IMR-90 (cell line): ENCODE data around the gene WDR54. TPM values are rescaled to one million over a fixed set of nuclear protein-coding genes. Genes with fewer than 3 reads are reported as not detected.

Experiments
- ATAC-seq: fragments of 200-7000 bp; cut with Tn5 transposase; 2 replicates; pipeline ENCODE4 v1.9.1; 2020; ENCODE audit warnings: low read depth, mild to moderate bottlenecking, moderate library complexity
- BruUV-seq: library from RNA; stranded (reverse); fragments of 400-500 nt; replicated peaks from 2 replicates; lab custom pipeline; 2021; lab: Mats Ljungman, UMichigan
- CTCF ChIA-PET: fragments of 300-600 bp; formaldehyde crosslinking; extraction: SDS; loops from one replicate; lab custom pipeline; 2021; ENCODE audit warnings: antibody characterized with exemption; lab: Yijun Ruan, JAX
- POLR2A ChIA-PET: fragments of 300-600 bp; sonication (Branson Sonifier 250); formaldehyde crosslinking; loops from one replicate; lab custom pipeline; 2022; ENCODE audit warnings: antibody characterized with exemption; ENCODE audit not compliant: unreplicated experiment; lab: Charles Lee
- DNase-seq: peaks from one replicate; pipeline ENCODE4 v3.0.0; 2013
- H2AFZ ChIP-seq: replicated peaks from 2 replicates; pipeline ENCODE3; 2013; ENCODE audit warnings: low read length, mild to moderate bottlenecking; ENCODE audit not compliant: poor library complexity
- H2AK5ac ChIP-seq: 2 replicates; pipeline ENCODE4 v1.6.1; 2013; ENCODE audit warnings: low read depth, low read length, inconsistent platforms
- H2AK9ac ChIP-seq: replicated peaks from 2 replicates; pipeline ENCODE3; 2013; ENCODE audit warnings: mild to moderate bottlenecking, low read depth, low read length, moderate library complexity; ENCODE audit not compliant: poor library complexity
- H2BK120ac ChIP-seq: 2 replicates; pipeline ENCODE4 v1.6.1; 2013; ENCODE audit warnings: low read depth, low read length, inconsistent platforms
- H2BK15ac ChIP-seq: 3 replicates; pipeline ENCODE4 v1.6.1; 2013; ENCODE audit warnings: low read depth, low read length, inconsistent platforms
- H2BK20ac ChIP-seq: 2 replicates; pipeline ENCODE4 v1.6.1; 2013; ENCODE audit warnings: low read depth, mild to moderate bottlenecking, inconsistent platforms, low read length, moderate library complexity
- H2BK5ac ChIP-seq: 2 replicates; pipeline ENCODE4 v1.6.1; 2013; ENCODE audit warnings: mild to moderate bottlenecking, low read depth, low read length, inconsistent platforms; ENCODE audit not compliant: poor library complexity, severe bottlenecking
- H3K14ac ChIP-seq: replicated peaks from 2 replicates; pipeline ENCODE4 v1.6.1; 2013; ENCODE audit warnings: low read depth, low read length, inconsistent platforms
- H3K18ac ChIP-seq: 2 replicates; pipeline ENCODE4 v1.6.1; 2013; ENCODE audit warnings: low read depth, low read length, control low read depth
- H3K23ac ChIP-seq: 2 replicates; pipeline ENCODE4 v1.6.1; 2013; ENCODE audit warnings: low read depth, low read length, inconsistent platforms
- H3K27ac ChIP-seq: 2 replicates; pipeline ENCODE4 v1.5.1; 2013; ENCODE audit warnings: mild to moderate bottlenecking, control low read depth, low read length; ENCODE audit not compliant: insufficient read depth
- H3K27me3 ChIP-seq: 2 replicates; pipeline ENCODE4 v1.6.1; 2013; ENCODE audit warnings: low read length; ENCODE audit not compliant: control insufficient read depth, insufficient read depth
- H3K36me3 ChIP-seq: 2 replicates; pipeline ENCODE4 v1.6.1; 2013; ENCODE audit warnings: low read length, mixed read lengths; ENCODE audit not compliant: control insufficient read depth, insufficient read depth
- H3K4ac ChIP-seq: 2 replicates; pipeline ENCODE4 v1.6.1; 2013; ENCODE audit warnings: low read depth, low read length, inconsistent platforms
- H3K4me1 ChIP-seq: 2 replicates; pipeline ENCODE4 v1.6.1; 2013; ENCODE audit warnings: low read length, mixed read lengths; ENCODE audit not compliant: control insufficient read depth, insufficient read depth
- H3K4me2 ChIP-seq: 2 replicates; pipeline ENCODE4 v1.6.1; 2013; ENCODE audit warnings: low read depth, mild to moderate bottlenecking, control low read depth, low read length, moderate library complexity
- H3K4me3 ChIP-seq: 2 replicates; pipeline ENCODE4 v1.5.1; 2013; ENCODE audit warnings: low read depth, mild to moderate bottlenecking, control low read depth, low read length, moderate library complexity; ENCODE audit not compliant: insufficient read depth
- H3K56ac ChIP-seq: 2 replicates; pipeline ENCODE4 v1.6.1; 2013; ENCODE audit warnings: low read length, inconsistent platforms; ENCODE audit not compliant: insufficient read depth; ENCODE audit errors: extremely low read depth
- H3K79me1 ChIP-seq, 2 experiments: 2 replicates each; pipeline ENCODE4 v1.6.1; 2013; ENCODE audit warnings: low read length in 2 of 2, inconsistent platforms in 1 of 2, low read depth in 1 of 2
- H3K9ac ChIP-seq: 2 replicates; pipeline ENCODE4 v1.6.1; 2013; ENCODE audit warnings: low read depth, low read length, control low read depth
- H3K9me1 ChIP-seq: 2 replicates; pipeline ENCODE4 v1.6.1; 2013; ENCODE audit warnings: low read length, inconsistent platforms; ENCODE audit not compliant: insufficient read depth
- H3K9me3 ChIP-seq: 2 replicates; pipeline ENCODE4 v1.6.1; 2013; ENCODE audit warnings: low read length; ENCODE audit not compliant: control insufficient read depth, insufficient read depth
- H4K20me1 ChIP-seq: 2 replicates; pipeline ENCODE4 v1.6.1; 2013; ENCODE audit warnings: low read length, inconsistent platforms; ENCODE audit not compliant: insufficient read depth
- H4K5ac ChIP-seq: 2 replicates; pipeline ENCODE4 v1.6.1; 2013; ENCODE audit warnings: mild to moderate bottlenecking, low read depth, low read length, control low read depth
- H4K8ac ChIP-seq, 2 experiments: 2 replicates each; pipeline ENCODE4 v1.6.1; 2013; ENCODE audit warnings: low read depth in 2 of 2, low read length in 2 of 2, control low read depth in 1 of 2, inconsistent platforms in 1 of 2
- H4K91ac ChIP-seq: 2 replicates; pipeline ENCODE4 v1.6.1; 2013; ENCODE audit warnings: low read depth, low read length, inconsistent platforms; ENCODE audit not compliant: insufficient read depth
- BHLHE40 ChIP-seq: fragments of 150-350 bp; IDR thresholded peaks from 2 replicates; pipeline ENCODE4 v1.6.1; 2016; ENCODE audit warnings: mild to moderate bottlenecking, low read depth, low read length
- CEBPB ChIP-seq: IDR thresholded peaks from 2 replicates; pipeline ENCODE4 v1.6.1; 2012; ENCODE audit warnings: low read depth, low read length, improper control_type of control experiment
- ELK1 ChIP-seq: fragments of 150-350 bp; IDR thresholded peaks from 2 replicates; pipeline ENCODE4 v1.6.1; 2016; ENCODE audit warnings: low read depth, mild to moderate bottlenecking, low read length, moderate library complexity, borderline replicate concordance
- FOS ChIP-seq: fragments of 150-350 bp; IDR thresholded peaks from 2 replicates; pipeline ENCODE4 v1.6.1; 2016; ENCODE audit warnings: low read depth, low read length
- MAFK ChIP-seq: IDR thresholded peaks from 2 replicates; pipeline ENCODE4 v1.6.1; 2012; ENCODE audit warnings: low read depth, low read length, improper control_type of control experiment
- MAZ ChIP-seq: IDR thresholded peaks from 2 replicates; pipeline ENCODE4 v1.6.1; 2012; ENCODE audit warnings: low read depth, mild to moderate bottlenecking, low read length, improper control_type of control experiment, moderate library complexity, borderline replicate concordance
- MXI1 ChIP-seq: IDR thresholded peaks from 2 replicates; pipeline ENCODE4 v1.6.1; 2012; ENCODE audit warnings: low read depth, mild to moderate bottlenecking, low read length, moderate library complexity, borderline replicate concordance
- NFE2L2 ChIP-seq: fragments of 150-350 bp; IDR thresholded peaks from 2 replicates; pipeline ENCODE4 v1.6.1; 2016; ENCODE audit warnings: low read depth, mild to moderate bottlenecking, low read length
- POLR2A ChIP-seq: IDR thresholded peaks from 2 replicates; pipeline ENCODE4 v1.6.1; 2012; ENCODE audit warnings: mild to moderate bottlenecking, low read depth, low read length
- RAD21 ChIP-seq: IDR thresholded peaks from 2 replicates; pipeline ENCODE4 v1.6.1; 2012; ENCODE audit warnings: low read length, improper control_type of control experiment
- RCOR1 ChIP-seq: IDR thresholded peaks from 2 replicates; pipeline ENCODE4 v1.6.1; 2012; ENCODE audit warnings: mild to moderate bottlenecking, low read length, improper control_type of control experiment; ENCODE audit not compliant: insufficient replicate concordance
- RFX5 ChIP-seq: IDR thresholded peaks from 2 replicates; pipeline ENCODE4 v1.8.0; 2012; ENCODE audit warnings: low read depth, mild to moderate bottlenecking, low read length, moderate library complexity
- SMC3 ChIP-seq: fragments of 150-350 bp; IDR thresholded peaks from 2 replicates; pipeline ENCODE4 v1.6.1; 2016; ENCODE audit warnings: low read depth, mild to moderate bottlenecking, antibody characterized with exemption, low read length, moderate library complexity
- USF2 ChIP-seq: fragments of 150-350 bp; IDR thresholded peaks from 2 replicates; pipeline ENCODE4 v1.6.1; 2017; ENCODE audit warnings: mild to moderate bottlenecking, antibody characterized with exemption, low read length, low read depth
- WGBS, 2 experiments: methylation state at CpG; one replicate each; pipeline versions ENCODE4 v1.1.5 to v1.1.7; 2013; ENCODE audit warnings: missing lambda C conversion rate in 2 of 2; ENCODE audit not compliant: insufficient read length in 1 of 2; ENCODE audit errors: extremely low coverage in 2 of 2; 5-methylcytosine and 5-hydroxymethylcytosine counted together
- dilution Hi-C: fragments of 300-500 bp; cut with HindIII; formaldehyde crosslinking; loops from one replicate; pipeline ENCODE4 v1.14.3; 2018; ENCODE audit warnings: low sequenced_read_pairs; ENCODE audit not compliant: unreplicated experiment
- in situ Hi-C: fragments of 300-500 bp; cut with MboI; formaldehyde crosslinking; loops from 3 replicates; pipeline ENCODE4 v1.14.3; 2019; ENCODE audit warnings: low sequenced_read_pairs, inconsistent platforms, mixed read lengths
- intact Hi-C: fragments of 100-400 bp; cut with micrococcal nuclease; formaldehyde crosslinking; loops from 2 replicates; pipeline ENCODE4 v1.10.0; 2022
- polyA plus RNA-seq, 3 experiments: library from polyadenylated mRNA; depleted of rRNA; stranded (reverse); fragments of >200 nt; gene quantifications; 2 replicates each; pipeline ENCODE4 v1.2.3, GENCODE V29; 2012; ENCODE audit warnings: low replicate concordance in 1 of 3
- total RNA-seq: library from RNA; depleted of rRNA; stranded (reverse); fragments of >200 nt; gene quantifications from 2 replicates; pipeline ENCODE4 v1.2.3, GENCODE V29; 2012

WDR54 gene
- total and polyA plus RNA-seq, 2 of the 4 experiments (the other 2 are of a cell fraction): 47.9 to 57.2 TPM

GRCh38 chr2:74401891-74402290 is 19.6 kb upstream of the WDR54 start:
- no peak for TF ChIP-seq ELK1
- no peak for TF ChIP-seq SMC3
- TF ChIP-seq MAFK: no peak
- TF ChIP-seq RAD21: no peak
- TF ChIP-seq MAZ: no peak
- no peak for TF ChIP-seq MXI1
- TF ChIP-seq USF2: no peak
- no peak for TF ChIP-seq NFE2L2
- no peak for TF ChIP-seq RFX5
- TF ChIP-seq CEBPB: no peak
- TF ChIP-seq POLR2A: no peak
- TF ChIP-seq RCOR1: no peak
- no peak for TF ChIP-seq BHLHE40
- no peak for TF ChIP-seq FOS
- no peaks in the 10 kb centered on the region for H3K9me1 ChIP-seq
- H2AFZ ChIP-seq: no peak overlapping the region
- no peaks in the 10 kb centered on the region for H4K20me1 ChIP-seq
- H3K56ac ChIP-seq: no peak overlapping the region
- H3K18ac ChIP-seq: no peak overlapping the region
- no peak overlapping the region for H3K27ac ChIP-seq
- WGBS, 2 experiments: no CpG with 5 or more reads among the region's 2 CpGs
- no peak overlapping the region for H2AK5ac ChIP-seq
- H3K9me3 ChIP-seq: no peaks in the 10 kb centered on the region
- DNase-seq (no peak), ATAC-seq (no peak)
- no peaks in the 10 kb centered on the region for H3K4me1 ChIP-seq
- no peak overlapping the region for H2BK5ac ChIP-seq
- H3K9ac ChIP-seq: no peak overlapping the region
- no peak overlapping the region for H3K4ac ChIP-seq
- H2BK15ac ChIP-seq: no peak overlapping the region
- no peak overlapping the region for H3K4me2 ChIP-seq
- no peak overlapping the region for H4K8ac ChIP-seq
- in situ Hi-C loops (no loop called here), intact Hi-C loops (no loop called here), dilution Hi-C loops (no loop called here)
- no peak overlapping the region for H2BK20ac ChIP-seq
- no peak overlapping the region for H4K91ac ChIP-seq
- H3K23ac ChIP-seq: no peak overlapping the region
- no TSS peak for BruUV-seq
- no peaks in the 10 kb centered on the region for H3K79me1 ChIP-seq
- no peak overlapping the region for H2BK120ac ChIP-seq
- no peak overlapping the region for H2AK9ac ChIP-seq
- ChIA-PET CTCF (interaction anchor here (0.5 to 1.7 kb wide), 3 partner anchors 9 to 277 kb away, joined by 3 to 6 read pairs (median 4); no protein-coding TSS in a partner anchor), POLR2A (interaction anchor here (0.9 kb wide), 1 partner anchor 10 kb away, joined by 3 read pairs; no protein-coding TSS in a partner anchor)
- H4K5ac ChIP-seq: no peak overlapping the region
- no peak overlapping the region for H3K14ac ChIP-seq
- H3K4me3 ChIP-seq: no peak overlapping the region
- no peaks in the 10 kb centered on the region for H3K36me3 ChIP-seq
- no peaks in the 10 kb centered on the region for H3K27me3 ChIP-seq
